HG03442 (cell line): ENCODE results near the gene TTC34.

Experiments
- ATAC-seq: cut with Tn5 transposase; IDR thresholded peaks from one replicate; pipeline ENCODE4 v1.9.1; 2021; ENCODE audit warnings: mild to moderate bottlenecking, moderate library complexity; ENCODE audit not compliant: unreplicated experiment

Gene TTC34

GRCh38 chr1:2830761-2831425 is 29.4 kb upstream of the TTC34 start:
- no peak for ATAC-seq

GRCh38 chr1:2829846-2830615 is 28.5 kb upstream of the TTC34 start:
- ATAC-seq: no peak

GRCh38 chr1:2828586-2829250 is 27.2 kb upstream of the TTC34 start:
- no peak for ATAC-seq

GRCh38 chr1:2826736-2827292 is 25.3 kb upstream of the TTC34 start:
- ATAC-seq: no peak

- ATAC-seq: no peak
These were observed 24.8 kb upstream of the TTC34 start for GRCh38 chr1:2826316-2826715.

GRCh38 chr1:2825487-2826189 is 24.1 kb upstream of the TTC34 start:
- ATAC-seq: no peak

GRCh38 chr1:2824999-2825398 is 23.5 kb upstream of the TTC34 start:
- ATAC-seq: no peak

- ATAC-seq: no peak
These were observed 22.6 kb upstream of the TTC34 start for GRCh38 chr1:2823921-2824610.

GRCh38 chr1:2822621-2823145 is 21.2 kb upstream of the TTC34 start:
- ATAC-seq: no peak

GRCh38 chr1:2821966-2822620 is 20.6 kb upstream of the TTC34 start:
- ATAC-seq: no peak

GRCh38 chr1:2821373-2821955 is 20.0 kb upstream of the TTC34 start:
- no peak for ATAC-seq

- ATAC-seq: no peak
These were observed 19.4 kb upstream of the TTC34 start for GRCh38 chr1:2820731-2821372.

- no peak for ATAC-seq
These were observed 18.6 kb upstream of the TTC34 start for GRCh38 chr1:2819831-2820730.

- ATAC-seq: no peak
These were observed 17.9 kb upstream of the TTC34 start for GRCh38 chr1:2819429-2819828.

- no peak for ATAC-seq
These were observed 16.5 kb upstream of the TTC34 start for GRCh38 chr1:2817784-2818564.

- ATAC-seq: no peak
These were observed 15.3 kb upstream of the TTC34 start for GRCh38 chr1:2816786-2817185.

- no peak for ATAC-seq
These were observed 14.1 kb upstream of the TTC34 start for GRCh38 chr1:2815551-2815950.
